GM12872 (cell line): ENCODE measurements around the gene B4GALNT4.

Experiments
- TF ChIP-seq, protein P1 (sequence below): IDR thresholded peaks from 3 replicates; pipeline ENCODE4 v1.5.1; 2011; ENCODE audit warnings: low read depth, mild to moderate bottlenecking, low read length, moderate library complexity; ENCODE audit not compliant: insufficient read depth

The B4GALNT4 gene

DNA sequence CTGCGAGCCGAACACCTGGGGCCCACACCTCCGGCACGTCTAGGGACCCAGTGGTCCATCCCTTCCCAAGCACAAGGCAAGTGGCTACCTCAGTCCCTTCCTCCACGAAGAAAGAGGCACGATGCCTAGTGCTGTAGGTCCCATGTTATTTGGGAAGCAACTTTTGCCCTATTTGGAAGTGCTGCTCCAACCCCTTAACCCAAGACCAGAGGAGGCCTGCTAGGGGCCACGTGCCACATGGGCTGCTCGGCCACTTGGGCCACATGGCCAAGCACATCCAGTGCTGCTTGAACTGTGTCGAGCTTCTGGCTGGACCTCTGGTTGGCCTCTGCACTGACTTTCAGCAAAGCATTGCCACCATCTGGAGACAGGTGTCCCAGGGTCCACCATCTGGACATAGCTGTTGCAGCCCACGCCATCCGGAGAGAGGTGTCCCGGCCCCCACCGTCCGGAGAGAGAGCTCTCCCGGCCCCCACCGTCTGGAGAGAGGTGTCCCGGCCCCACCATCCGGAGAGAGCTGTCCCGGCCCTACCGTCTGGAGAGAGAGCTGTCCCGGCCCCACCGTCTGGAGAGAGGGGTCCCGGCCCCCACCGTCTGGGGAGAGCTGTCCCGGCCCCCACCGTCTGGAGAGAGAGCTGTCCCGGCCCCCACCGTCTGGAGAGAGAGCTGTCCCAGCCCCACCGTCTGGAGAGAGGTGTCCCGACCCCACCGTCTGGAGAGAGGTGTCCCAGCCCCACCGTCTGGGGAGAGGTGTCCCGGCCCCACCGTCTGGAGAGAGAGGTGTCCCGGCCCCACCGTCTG is 6.5 kb upstream of the B4GALNT4 start:
- TF ChIP-seq, protein P1, sequence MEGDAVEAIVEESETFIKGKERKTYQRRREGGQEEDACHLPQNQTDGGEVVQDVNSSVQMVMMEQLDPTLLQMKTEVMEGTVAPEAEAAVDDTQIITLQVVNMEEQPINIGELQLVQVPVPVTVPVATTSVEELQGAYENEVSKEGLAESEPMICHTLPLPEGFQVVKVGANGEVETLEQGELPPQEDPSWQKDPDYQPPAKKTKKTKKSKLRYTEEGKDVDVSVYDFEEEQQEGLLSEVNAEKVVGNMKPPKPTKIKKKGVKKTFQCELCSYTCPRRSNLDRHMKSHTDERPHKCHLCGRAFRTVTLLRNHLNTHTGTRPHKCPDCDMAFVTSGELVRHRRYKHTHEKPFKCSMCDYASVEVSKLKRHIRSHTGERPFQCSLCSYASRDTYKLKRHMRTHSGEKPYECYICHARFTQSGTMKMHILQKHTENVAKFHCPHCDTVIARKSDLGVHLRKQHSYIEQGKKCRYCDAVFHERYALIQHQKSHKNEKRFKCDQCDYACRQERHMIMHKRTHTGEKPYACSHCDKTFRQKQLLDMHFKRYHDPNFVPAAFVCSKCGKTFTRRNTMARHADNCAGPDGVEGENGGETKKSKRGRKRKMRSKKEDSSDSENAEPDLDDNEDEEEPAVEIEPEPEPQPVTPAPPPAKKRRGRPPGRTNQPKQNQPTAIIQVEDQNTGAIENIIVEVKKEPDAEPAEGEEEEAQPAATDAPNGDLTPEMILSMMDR = no peak

DNA sequence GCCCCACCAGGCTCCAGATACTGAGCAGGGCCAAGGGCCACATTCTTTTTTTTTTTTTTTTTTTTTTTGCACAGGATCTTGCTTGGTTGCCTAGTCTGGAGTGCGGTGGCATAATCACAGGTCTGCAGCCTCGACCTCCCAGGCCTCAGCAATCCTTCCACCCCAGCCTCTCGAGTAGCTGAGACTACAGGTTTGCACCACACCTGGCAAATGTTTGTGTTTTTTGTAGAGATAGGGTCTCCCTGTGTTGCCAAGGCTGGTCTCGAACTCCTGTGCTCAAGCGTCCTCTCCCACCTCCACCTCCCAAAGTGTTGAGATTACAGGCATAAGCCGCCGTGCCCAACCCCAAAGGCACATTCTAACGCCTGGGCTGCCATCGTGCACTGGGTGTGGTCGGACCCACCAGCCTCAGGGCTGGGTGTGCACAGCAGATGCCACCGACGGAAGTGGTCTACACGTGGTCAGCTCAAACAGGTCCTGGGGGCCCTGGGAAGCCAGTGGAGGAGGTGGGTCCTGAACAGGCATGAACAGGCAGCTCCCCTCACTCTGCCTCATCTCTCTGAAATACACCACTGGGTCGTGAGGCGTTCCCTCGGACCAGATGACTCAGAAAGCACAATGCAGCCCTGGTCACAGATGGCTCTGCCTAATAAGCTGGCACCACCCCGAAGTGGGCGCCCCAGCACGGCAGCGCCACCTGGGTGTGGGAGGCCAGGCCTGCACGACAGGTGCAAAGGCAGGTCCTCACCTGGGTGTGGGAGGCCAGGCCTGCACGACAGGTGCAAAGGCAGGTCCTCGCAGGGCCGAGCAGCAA is 5.1 kb upstream of the B4GALNT4 start:
- TF ChIP-seq, protein P1 = peak; percentile 69

DNA sequence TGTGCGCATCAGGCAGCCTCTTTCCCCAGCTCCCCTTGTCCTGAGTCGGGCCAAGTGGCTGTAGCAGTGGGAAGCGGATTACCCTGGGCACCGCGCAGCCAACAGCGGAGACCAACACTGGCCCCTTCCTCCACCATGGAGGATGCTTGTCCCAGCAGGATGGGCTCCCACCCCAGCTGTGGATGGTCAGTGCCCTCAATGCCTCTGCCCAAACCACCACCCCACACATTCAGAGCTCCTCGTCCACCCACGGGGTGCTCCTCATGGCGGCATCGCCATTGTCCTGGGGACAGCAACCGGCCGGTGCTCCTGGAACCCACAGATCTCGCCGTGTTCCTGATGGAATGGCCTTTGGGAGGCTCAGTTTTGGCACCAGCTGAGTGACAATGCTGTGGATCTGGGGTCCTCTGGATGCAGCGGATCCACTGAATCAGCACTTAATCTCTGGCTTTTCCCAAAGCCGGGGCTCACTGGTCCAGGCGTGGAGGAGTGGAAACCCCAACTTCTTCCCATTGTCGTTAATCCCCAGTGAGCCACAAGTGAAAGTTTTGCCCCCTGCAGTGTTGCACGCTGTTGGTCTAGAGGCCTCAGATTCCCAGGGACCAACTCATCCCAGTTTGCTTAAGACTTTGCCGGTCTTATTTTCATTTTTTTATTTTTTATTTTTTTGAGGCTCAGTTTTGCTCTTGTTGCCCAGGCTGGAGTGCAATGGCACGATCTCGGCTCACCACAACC is 4.1 kb upstream of the B4GALNT4 start:
- TF ChIP-seq, protein P1 = no peak

DNA sequence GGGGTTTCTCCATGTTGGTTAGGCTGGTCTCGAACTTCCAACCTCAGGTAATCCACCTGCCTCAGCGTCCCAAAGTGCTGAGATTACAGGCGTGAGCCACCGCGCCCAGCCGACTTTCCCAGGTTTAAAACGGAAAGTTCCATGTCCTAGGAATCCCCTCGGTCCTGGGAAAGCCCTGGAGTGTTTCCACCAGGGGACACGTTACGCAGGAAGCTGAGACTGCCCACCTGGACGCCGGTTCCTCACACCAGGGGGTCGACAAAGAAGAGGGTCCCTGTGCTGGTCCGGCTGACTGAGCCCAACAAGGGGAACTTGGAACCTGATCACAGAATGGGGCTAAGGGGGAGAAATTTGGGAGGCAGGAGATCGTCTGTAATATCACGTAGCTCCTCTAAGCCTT is 3.5 kb upstream of the B4GALNT4 start:
- TF ChIP-seq, protein P1 = no peak

DNA sequence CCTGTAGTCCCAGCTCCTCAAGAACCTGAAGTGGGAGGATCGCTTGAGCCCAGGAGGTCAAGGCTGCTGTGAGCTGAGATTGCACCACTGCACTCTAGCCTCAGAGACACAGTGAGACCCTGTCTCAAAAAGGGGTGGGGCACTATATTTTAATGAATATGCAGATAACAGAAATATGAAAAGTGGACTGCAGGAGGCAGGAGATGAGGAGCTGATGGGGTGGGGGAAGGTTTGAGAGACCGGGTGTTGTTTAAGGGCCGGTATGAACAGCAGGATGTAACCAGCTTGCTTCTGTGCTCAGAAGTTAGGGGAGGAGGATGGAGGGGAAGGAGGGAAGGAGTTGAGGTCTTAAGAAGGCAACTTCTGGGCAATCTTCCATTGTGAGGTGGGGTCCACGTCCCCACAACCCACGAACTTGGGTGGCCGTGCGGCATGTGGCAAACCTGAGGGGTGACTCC is 1.3 kb upstream of the B4GALNT4 start:
- TF ChIP-seq, protein P1 = no peak

DNA sequence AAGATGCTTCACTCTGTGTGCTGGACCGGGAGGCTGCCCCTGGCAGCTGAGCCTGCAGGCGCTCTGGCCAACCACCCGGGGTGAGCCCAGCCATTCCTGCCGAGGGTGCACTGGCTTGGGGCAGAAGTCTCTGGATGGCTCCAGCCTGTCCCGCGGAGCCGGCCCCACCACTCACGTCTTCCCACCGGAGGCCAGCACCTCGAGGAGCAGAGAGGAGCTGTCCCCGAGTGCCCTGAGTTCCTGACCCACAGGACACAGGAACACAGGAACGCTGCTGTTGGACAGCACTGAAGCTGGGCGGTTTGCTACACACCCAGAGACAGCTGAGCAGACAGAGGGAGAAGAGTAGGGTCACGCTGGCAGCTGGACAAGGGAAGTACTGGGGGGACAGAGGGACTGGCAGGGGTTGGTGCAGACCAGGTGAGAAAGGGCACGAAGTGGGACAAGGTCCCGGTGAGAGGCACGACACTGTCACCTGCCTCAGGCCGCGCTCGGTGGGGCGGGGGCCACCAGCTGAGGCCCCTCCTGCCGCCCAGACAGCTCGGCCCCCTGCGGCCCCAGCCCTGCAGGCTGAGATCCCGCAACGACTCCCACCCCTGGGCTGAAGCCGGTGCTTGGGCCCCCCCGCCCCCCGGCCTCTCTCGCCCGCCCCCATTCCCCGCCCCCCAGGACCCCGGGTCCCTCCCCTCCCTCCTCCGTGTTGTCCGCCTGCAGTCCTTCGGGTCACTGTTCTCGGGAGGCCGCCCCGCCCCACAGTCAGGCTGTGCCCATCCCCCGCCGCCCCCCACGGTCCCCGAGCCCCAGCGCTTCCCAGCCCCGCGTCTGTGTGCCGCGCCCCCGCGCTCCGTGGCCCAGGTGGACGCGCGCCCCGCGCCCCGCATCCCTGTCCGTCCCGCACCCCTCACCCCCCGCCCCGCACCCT is 624 bp upstream of the B4GALNT4 start:
- TF ChIP-seq, protein P1 = no peak
